Type B pancreatic cell (in vitro differentiated cells): ENCODE measurements around the gene CADM4. TPM values are rescaled to one million over a fixed set of nuclear protein-coding genes. Genes with fewer than 3 reads are reported as not detected.

Experiments used
- DNase-seq: peaks from one replicate; pipeline ENCODE4 v3.0.0; 2021; ENCODE audit warnings: mixed read lengths; ENCODE audit not compliant: unreplicated experiment; ENCODE audit errors: extremely low spot score
- H3K27ac Mint-ChIP-seq: 2 replicates; pipeline ENCODE4 v1.8.0; 2021; ENCODE audit warnings: mild to moderate bottlenecking, mixed read lengths
- H3K27me3 Mint-ChIP-seq: 2 replicates; pipeline ENCODE4 v1.8.0; 2021; ENCODE audit warnings: mixed read lengths
- H3K36me3 Mint-ChIP-seq: 2 replicates; pipeline ENCODE4 v1.8.0; 2021; ENCODE audit warnings: mixed read lengths
- H3K4me1 Mint-ChIP-seq: one replicate; pipeline ENCODE4 v1.8.0; 2021; ENCODE audit warnings: mixed read lengths; ENCODE audit not compliant: unreplicated experiment
- H3K4me3 Mint-ChIP-seq: 2 replicates; pipeline ENCODE4 v1.8.0; 2021; ENCODE audit warnings: mild to moderate bottlenecking, mixed read lengths
- H3K9me3 Mint-ChIP-seq: 2 replicates; pipeline ENCODE4 v1.8.0; 2021; ENCODE audit warnings: mixed read lengths
- long read RNA-seq: library from polyadenylated mRNA; unstranded; transcript quantifications from one replicate; pipeline ENCODE4 v2.0.0, GENCODE V29; 2020
- total RNA-seq: library from RNA; stranded (reverse); gene quantifications from 2 replicates; pipeline ENCODE4 v1.2.1, GENCODE V29; 2021; ENCODE audit warnings: low replicate concordance
- TF ChIP-seq, protein P1 (sequence below): fragments of 200-600 bp; sonication (generic); conservative IDR thresholded peaks from 2 replicates; pipeline ENCODE4 v1.5.0; 2021; ENCODE audit warnings: antibody characterized with exemption, mild to moderate bottlenecking

The CADM4 gene
- 28.2 and 37.9 TPM in 2 replicates for total RNA-seq
- long read RNA-seq, result 0 reads

DNA sequence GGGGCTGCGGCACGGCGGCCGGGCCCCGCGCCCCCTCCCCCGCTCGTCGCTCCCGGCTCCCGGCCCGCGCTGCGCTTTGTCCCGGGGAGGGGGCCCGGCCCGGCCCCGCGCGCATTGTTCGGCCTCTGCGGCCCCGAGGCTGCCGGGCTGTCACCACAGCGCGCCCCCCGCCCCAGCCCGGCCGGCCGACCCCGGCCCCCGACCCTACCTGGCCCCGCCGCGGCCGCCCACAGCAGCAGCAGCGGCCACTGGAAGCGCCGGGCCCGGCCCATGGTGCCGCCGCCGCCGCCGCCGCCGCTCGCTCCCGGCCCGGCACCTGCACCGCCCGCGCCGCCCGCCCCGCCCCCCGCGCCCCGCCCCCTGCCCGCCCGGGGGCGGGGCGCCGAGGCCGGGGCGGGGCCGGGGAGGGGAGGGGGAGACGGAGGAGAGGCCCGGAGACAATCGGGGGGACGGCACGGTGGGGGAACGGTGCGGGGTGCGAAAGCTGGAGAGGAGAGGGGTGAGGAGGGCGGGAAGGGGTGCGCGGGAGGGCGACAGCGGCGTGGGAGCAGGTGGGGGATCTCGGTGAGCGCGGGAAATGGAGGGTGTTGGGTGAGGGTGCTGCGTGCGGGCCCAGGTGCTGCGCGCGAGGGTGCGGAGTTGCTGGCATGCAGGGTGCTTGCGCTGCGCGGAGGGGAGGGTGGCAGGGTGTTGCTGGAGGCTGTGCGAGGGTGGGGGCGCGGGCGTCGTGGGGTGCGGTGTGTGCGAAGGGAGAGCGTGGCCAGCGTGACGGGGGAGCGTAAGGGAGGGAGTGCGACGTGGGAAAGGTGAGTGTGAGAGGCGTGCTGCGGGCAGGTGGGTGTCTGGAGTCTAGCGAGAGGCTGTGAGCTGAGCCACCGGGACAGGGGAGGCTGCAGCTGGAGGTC, at the start of gene CADM4:
CADM4 (minus strand) TSS at position 332 of the 905 bp plus-strand sequence; CDS start at position 272, 60 bp downstream.
- Mint-ChIP-seq H3K4me1 (peaks cover 23% of the 10 kb centered on the region), H3K36me3 (no peaks in the 10 kb centered on the region), H3K27ac (peak within 1 kb of the TSS; percentile 80), H3K9me3 (no peaks in the 10 kb centered on the region), H3K27me3 (peaks cover 14% of the 10 kb centered on the region), H3K4me3 (peak within 1 kb of the TSS; percentile 96)
- TF ChIP-seq, protein P1, sequence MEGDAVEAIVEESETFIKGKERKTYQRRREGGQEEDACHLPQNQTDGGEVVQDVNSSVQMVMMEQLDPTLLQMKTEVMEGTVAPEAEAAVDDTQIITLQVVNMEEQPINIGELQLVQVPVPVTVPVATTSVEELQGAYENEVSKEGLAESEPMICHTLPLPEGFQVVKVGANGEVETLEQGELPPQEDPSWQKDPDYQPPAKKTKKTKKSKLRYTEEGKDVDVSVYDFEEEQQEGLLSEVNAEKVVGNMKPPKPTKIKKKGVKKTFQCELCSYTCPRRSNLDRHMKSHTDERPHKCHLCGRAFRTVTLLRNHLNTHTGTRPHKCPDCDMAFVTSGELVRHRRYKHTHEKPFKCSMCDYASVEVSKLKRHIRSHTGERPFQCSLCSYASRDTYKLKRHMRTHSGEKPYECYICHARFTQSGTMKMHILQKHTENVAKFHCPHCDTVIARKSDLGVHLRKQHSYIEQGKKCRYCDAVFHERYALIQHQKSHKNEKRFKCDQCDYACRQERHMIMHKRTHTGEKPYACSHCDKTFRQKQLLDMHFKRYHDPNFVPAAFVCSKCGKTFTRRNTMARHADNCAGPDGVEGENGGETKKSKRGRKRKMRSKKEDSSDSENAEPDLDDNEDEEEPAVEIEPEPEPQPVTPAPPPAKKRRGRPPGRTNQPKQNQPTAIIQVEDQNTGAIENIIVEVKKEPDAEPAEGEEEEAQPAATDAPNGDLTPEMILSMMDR, result no peak
- DNase-seq, result no peak

- no peak overlapping the region for H3K4me3 Mint-ChIP-seq
- DNase-seq, result no peak
- TF ChIP-seq, protein P1, result no peak
- H3K9me3 Mint-ChIP-seq, result no peaks in the 10 kb centered on the region
- peaks cover 8% of the 10 kb centered on the region for H3K27me3 Mint-ChIP-seq
- H3K27ac Mint-ChIP-seq, result no peak overlapping the region
- H3K4me1 Mint-ChIP-seq, result peaks cover 8% of the 10 kb centered on the region
- no peaks in the 10 kb centered on the region for H3K36me3 Mint-ChIP-seq
Observed at GRCh38 chr19:43688059-43688701, 48.5 kb upstream of the CADM4 start.

GRCh38 chr19:43687660-43687997, 48.0 kb upstream of the CADM4 start:
- Mint-ChIP-seq H3K4me3 (peak overlapping the region; percentile 14), H3K9me3 (no peaks in the 10 kb centered on the region), H3K36me3 (no peaks in the 10 kb centered on the region), H3K27me3 (peaks cover 4% of the 10 kb centered on the region), H3K27ac (no peak overlapping the region), H3K4me1 (peaks cover 8% of the 10 kb centered on the region)
- TF ChIP-seq, protein P1, result no peak
- DNase-seq, result no peak

DNA sequence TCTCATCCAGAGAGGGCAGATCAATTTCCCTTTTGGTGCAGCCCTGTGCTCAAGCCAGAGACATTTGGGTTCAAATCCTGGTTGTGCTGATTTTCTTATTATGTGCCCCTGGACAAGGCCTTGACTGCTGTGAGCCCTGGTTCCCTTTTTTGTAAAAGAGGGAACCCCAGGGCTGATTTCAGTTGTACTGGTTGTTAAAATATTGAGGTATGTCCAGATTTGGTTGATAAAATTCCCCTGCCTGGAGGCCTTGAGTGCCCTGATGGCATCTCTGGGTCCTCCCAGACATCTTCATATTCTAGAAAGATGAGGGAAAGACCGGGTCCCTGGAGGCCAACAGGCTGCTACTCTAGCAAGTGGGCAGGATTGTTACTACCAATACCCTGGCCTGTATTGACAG, 44.7 kb upstream of the CADM4 start:
- DNase-seq, result no peak
- TF ChIP-seq, protein P1, result no peak
- H3K27ac Mint-ChIP-seq, result no peak overlapping the region
- H3K27me3 Mint-ChIP-seq, result no peaks in the 10 kb centered on the region
- H3K4me3 Mint-ChIP-seq, result no peak overlapping the region
- no peaks in the 10 kb centered on the region for H3K9me3 Mint-ChIP-seq
- no peaks in the 10 kb centered on the region for H3K36me3 Mint-ChIP-seq
- peaks cover 8% of the 10 kb centered on the region for H3K4me1 Mint-ChIP-seq

DNA sequence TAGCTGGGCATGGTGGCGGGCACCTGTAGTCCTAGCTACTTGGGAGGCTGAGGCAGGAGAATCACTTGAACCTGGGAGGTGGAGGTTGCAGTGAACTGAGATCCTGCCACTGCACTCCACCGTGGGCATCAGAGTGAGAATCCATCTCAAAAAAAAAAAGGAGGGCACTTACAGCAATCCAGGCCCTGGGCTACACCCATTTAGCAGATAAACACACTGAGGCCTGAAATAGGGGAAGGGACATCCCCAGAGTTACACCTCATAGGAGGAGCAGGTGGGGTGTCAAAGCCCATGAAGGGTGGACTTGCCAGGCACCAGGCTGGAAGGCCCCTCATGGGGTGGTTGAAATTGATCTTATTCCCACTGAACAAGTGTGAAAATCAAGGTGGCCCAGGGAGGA, 44.3 kb upstream of the CADM4 start:
- no peaks in the 10 kb centered on the region for H3K9me3 Mint-ChIP-seq
- TF ChIP-seq, protein P1, result no peak
- H3K27me3 Mint-ChIP-seq, result no peaks in the 10 kb centered on the region
- H3K36me3 Mint-ChIP-seq, result no peaks in the 10 kb centered on the region
- H3K27ac Mint-ChIP-seq, result no peak overlapping the region
- H3K4me3 Mint-ChIP-seq, result no peak overlapping the region
- DNase-seq, result no peak
- peaks cover 8% of the 10 kb centered on the region for H3K4me1 Mint-ChIP-seq
